HG03139 (cell line): ENCODE measurements around the gene FAM13C.
"Not testable (repeated sequence)": the region's sequence is repeated elsewhere in the genome, so short reads cannot be mapped to it uniquely, and the experiment has no call there.

Source experiments
- ATAC-seq: cut with Tn5 transposase; IDR thresholded peaks from one replicate; pipeline ENCODE4 v1.9.1; 2021; ENCODE audit not compliant: unreplicated experiment

The FAM13C gene

DNA sequence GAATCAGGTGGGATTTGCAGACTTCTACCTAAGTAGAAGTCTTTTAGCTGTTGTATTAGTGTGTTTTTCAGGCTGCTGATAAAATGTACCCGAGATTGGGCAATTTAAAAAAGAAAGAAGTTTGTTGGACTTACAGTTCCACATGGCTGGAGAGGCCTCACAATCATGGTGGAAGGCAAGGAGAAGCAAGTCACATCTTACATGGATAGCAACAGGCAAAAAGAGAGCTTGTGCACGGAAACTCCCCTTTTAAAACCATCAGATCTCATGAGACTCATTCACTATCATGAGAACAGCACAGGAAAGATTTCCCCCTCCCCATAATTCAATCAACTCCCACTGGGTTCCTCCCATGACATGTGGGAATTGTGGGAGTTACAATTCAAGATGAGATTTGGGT is 123.2 kb downstream of the FAM13C start:
- not testable (repeated sequence) for ATAC-seq

DNA sequence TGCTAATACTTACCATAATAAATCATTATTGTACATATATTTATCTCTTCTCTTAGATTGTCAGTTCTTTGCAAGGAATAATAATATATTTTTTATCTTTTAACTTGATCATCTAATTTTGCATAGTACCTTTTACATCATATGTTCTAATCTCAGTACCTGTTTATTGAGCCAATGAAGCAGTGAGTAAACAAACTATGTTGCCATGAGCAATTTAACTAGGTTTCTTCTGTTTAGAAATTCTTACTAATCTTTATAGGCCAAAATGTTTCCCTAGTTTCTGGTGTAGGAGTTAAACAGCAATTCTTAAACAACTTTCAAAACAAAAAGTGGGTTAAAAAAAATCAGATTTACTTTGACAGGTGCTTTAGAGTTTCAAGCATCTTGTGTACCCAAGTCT is 124.6 kb downstream of the FAM13C start:
- no peak for ATAC-seq

DNA sequence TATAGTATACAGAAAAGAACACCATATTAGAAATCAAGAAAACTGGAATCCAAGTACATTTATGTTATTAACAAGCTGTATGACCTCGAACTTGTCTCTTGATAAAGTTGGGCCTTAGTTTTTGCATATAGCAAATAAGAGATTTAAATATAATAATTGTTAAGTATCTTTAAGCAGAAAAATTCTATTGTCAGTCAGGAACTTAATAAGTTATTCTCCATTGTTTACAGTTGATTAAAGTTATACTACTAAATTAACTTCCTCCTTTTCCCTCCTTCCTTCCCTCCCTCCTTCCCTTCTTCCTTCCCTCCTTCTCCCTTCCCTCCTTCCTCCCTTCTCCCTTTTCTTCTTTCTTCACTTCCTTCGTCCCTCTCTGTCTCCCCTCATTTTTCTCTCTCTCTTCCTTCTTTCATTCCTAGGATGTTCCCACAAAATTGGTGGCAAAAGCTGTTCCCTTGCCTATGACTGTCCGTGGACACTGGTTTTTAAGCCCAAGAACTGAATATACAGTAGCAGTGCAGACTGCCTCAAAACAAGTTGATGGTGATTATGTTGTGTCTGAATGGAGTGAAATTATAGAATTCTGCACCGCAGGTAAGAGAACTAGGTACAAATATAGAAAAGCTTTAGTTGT is 126.2 kb downstream of the FAM13C start:
- no peak for ATAC-seq

DNA sequence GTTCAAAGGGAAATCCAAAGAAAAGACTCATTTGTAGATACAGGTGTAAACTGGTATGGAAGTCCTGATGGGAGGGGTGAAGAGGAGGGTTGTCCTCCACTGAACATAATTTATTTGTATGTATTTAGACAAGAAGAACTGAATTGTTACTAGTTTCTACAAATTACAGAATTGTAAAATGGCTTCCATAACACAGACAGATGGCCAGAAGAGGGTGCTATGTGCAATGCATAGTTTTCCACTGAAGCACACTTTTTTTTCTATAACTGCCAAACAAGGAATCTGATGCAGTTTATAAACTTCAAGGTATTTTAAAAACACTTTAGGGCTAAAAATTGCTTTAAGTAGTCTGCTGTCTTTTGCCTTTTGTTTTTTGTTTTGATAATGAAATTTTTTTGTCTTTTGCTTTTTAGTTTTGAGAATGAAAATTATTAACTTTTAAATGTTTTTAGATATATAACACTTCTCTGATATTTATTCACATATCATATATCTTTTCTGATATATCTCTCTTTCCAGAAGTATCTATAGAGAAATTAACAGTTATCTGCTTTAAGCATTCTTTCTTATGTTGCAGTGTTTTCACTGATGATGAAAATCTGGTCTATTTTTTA is 127.4 kb downstream of the FAM13C start:
- ATAC-seq: no peak

DNA sequence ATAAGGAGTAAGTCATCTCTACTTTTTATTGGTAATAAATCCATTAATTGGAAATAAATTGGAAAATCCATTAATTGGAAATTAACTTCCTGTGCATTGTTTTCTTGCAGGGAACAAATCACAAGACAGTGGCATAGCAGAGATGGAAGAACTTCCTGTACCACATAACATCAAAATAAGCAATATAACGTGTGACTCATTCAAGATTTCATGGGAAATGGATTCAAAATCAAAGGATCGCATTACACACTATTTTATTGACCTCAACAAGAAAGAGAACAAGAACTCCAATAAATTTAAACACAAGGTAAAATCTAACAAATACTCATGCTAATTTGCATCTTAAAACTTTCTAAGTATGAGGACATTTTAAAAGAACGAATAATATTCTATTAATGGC is 128.2 kb downstream of the FAM13C start:
- ATAC-seq: no peak

DNA sequence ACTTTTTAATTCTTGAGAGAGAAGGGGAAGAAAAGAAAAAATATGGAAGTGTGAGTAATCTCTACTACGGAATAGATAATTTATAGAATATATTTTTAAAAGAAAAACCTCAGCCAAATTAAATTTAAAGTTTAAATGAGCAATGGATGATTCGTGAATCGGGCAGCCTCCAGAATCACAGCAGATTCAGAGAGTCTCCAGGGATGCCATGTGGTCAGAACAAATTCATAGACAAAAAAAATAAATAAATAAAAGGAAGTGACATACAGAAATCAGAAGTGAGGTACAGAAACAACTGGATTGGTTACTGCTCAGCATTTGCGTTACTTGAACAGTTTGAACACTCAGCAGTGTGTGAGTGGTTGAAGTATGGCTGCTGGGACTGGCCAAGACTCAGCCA is 132.9 kb downstream of the FAM13C start:
- no peak for ATAC-seq

DNA sequence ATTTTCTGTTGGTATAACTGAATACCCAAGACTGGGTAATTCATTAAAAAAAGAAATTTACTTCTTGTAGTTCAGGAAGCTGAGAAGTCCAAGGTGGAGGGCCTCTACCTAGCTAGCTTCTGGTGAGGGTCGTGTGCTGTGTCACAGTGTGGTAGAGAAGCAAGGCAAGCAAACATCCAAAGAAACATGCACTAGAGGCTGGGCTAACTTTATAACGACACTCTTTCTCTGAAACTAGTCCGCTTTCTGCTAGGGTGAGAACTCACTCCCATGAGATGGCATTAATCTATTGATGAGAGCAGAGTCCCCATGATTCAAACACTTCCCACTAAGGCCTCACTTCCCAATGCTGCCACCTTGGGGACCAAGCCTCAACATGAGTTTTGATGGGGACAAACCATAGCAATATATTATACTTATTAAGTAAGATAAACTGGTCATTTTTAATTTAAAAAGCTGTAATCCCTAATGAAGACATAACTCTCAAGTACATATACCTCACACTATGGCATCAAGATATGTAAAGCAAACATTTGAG is 135.1 kb downstream of the FAM13C start:
- ATAC-seq: no peak

DNA sequence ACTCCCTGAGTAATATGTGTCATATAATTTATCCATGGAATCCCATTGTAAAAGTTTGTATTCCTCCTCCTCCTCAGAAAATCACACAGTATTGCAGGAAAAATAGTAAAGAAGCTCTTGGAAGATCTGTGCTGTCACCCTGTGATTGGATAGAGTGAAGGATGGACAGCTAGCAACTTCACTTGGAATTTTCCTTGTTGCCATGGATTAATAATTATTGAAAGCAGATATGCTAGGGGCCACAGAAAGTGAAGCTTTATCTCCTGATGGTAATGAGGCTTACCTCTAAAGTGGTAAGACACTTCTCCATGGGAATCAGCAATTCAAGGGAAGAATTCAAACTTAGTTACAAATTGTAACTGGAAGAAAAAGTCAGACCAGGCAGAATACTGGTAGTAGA is 137.1 kb downstream of the FAM13C start:
- no peak for ATAC-seq

DNA sequence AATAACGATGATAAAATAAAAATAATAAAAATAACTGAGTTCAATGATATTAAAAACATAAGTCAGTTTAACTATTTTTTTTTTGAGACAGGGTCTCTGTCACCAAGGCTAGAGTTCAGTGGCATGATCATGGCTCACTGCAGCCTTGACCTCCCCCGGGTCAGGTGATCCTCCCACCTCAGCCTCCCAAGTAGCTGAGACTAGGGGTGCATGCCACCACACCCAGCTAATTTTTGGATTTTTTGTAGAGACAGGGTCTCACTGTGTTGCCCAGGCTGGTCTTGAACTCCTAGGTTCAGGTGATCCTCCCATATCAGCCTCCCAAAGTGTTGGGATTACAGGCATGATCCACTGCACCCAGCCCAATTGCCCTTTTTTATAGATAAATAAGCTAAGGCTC is 138.8 kb downstream of the FAM13C start:
- not testable (repeated sequence) for ATAC-seq

DNA sequence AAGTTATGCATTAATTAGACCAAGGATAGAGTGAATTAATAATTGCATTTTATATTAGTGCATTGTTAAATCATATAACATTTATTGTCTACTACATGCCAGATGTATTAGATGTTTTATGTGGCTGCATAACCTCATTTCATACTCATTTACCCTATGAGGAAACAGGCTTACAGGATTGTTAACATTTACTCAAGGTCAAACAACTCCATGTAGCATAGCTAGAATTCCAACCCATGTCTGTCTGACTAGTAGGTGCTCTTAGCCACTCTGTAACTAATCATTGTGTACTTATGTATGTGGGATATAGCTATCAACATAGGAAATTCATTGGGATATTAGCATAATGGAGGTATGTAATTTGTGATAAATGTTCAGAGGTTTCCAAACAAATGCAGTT is 139.6 kb downstream of the FAM13C start:
- ATAC-seq: no peak

DNA sequence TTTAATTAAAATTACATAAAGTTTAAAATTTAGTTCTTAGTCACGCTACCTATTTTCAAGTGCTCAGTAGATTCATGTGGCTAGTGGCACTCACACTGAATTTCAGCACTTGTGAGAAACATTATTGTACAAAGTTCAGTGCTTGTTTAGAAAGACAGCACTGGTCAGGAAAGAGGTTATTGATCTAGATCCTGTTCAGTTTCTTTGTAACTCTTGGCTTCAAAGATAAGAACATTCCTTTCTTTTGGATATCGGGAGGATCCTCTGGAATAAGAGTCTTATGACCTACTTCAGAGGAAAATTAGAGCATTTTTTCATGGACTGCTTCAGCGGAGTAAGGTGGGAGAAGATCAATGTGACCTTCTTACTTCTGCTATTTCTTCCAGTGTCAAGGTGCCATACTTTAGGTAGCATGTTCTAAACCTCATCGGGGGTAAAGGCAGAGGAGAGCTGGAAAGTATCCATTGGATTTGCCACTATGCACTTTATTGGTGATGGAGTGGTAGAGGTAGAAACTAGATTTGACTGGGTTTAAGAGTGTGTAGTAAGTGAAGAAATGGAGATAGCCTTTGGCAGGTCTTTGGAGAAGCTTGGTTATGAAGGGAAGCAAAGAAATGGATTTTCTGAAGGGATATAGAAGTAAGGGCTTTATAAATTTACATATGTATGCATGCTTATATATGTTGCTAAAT is 146.0 kb downstream of the FAM13C start:
- ATAC-seq: no peak

DNA sequence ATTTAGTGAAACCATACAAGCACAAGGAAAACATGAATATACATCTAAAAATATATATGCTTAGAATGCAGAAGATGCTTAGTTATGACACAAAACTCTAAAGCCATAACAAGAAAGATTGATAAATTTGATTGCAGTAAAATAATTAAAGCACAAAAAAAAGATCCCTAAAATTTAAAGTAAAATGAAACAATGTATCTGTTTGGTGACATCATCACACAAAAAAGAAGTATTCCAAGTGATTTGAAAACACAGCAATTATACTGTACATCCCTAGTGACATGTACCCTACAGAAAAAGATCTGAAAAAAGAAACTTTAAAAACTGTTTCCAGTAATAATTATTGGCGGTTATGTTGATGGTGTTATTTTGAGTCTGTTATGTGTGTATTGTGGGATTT is 148.2 kb downstream of the FAM13C start:
- no peak for ATAC-seq

DNA sequence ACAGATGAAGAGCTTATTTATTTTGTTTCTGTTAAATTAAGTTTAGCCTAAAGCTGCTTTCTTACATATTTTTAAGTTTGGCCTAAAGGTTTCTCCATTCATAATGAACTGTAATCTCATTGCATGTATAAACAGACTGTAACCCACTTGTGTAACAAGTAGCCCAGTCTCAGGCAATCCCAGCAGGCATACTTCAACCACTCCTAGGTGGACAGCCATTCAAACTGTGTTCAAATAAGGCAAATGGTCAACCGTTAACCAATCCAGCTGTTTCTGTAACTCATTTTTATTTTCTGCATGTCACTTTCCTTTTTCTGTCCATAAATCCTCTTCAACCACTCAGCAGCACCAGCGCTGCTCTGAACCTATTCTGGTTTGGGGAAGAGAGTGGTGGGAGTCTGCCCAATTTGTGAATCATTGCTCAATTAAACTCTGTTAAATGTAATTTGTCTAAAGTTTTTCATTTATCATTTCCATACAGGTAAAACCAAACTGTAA is 150.0 kb downstream of the FAM13C start:
- no peak for ATAC-seq

DNA sequence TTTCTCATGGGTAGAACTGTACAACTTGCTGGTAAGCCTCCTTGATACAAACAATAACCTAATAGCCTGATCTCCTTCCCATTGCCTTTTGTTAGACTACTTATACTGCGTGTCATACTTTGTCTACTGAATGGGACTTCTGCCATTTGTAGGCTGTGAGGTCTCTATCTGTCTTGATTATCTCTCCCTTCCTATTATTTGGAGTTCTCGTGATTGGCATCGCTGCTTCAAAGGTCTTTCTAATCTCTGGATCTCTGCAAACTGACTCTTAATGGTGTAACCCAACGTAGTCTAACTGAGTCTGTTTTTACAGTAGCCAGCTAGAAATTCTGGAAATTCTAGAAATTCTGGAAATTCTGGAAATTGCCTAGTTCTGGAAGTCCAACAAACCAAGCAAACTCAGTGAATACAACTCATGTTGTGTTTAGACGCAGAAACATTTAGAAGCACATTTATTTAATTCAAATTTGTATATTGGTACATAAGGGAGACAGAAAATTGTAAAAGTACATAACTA is 156.1 kb downstream of the FAM13C start:
- ATAC-seq: no peak
